Panc1 (cell line): ENCODE results near the gene INMT.

Experiments
- POLR2AphosphoS5 ChIP-seq: IDR thresholded peaks from 2 replicates; pipeline ENCODE4 v1.6.1; 2012; ENCODE audit warnings: mild to moderate bottlenecking, low read depth, low read length, moderate library complexity
- TF ChIP-seq, protein P1 (sequence below): fragments of 450-650 bp; IDR thresholded peaks from 2 replicates; pipeline ENCODE4 v1.5.1; 2017; ENCODE audit warnings: mild to moderate bottlenecking
- TF ChIP-seq, protein P2 (sequence below), 2 experiments: IDR thresholded peaks; 2 replicates each; pipeline ENCODE4 v1.6.1; 2011 to 2012; ENCODE audit warnings: low read depth in 2 of 2, control low read depth in 1 of 2, low read length in 1 of 2, mild to moderate bottlenecking in 1 of 2, moderate library complexity in 1 of 2; ENCODE audit not compliant: insufficient read depth in 1 of 2

DNA sequence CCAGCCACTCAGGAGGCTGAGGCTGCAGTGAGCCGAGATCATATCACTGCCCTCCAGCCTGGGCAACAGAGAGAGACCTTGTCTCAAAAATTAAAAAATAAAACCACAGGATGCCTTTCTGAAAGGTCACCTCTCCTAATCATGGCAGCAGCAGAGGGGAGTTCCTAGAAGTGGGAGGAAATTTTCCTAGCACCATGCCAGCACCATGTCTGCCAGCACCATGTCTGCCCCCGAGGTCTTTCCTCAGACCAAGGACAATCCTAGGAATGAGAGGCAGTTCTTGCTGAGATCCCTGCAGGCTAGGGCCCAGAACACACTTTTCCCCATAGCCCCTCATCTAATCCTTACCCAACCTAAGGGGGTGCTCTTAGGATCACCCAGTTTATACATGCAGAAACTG, 22.3 kb upstream of the INMT start:
- no peak for TF ChIP-seq POLR2AphosphoS5
- TF ChIP-seq, protein P1, sequence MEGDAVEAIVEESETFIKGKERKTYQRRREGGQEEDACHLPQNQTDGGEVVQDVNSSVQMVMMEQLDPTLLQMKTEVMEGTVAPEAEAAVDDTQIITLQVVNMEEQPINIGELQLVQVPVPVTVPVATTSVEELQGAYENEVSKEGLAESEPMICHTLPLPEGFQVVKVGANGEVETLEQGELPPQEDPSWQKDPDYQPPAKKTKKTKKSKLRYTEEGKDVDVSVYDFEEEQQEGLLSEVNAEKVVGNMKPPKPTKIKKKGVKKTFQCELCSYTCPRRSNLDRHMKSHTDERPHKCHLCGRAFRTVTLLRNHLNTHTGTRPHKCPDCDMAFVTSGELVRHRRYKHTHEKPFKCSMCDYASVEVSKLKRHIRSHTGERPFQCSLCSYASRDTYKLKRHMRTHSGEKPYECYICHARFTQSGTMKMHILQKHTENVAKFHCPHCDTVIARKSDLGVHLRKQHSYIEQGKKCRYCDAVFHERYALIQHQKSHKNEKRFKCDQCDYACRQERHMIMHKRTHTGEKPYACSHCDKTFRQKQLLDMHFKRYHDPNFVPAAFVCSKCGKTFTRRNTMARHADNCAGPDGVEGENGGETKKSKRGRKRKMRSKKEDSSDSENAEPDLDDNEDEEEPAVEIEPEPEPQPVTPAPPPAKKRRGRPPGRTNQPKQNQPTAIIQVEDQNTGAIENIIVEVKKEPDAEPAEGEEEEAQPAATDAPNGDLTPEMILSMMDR, result no peak
- TF ChIP-seq, protein P2, sequence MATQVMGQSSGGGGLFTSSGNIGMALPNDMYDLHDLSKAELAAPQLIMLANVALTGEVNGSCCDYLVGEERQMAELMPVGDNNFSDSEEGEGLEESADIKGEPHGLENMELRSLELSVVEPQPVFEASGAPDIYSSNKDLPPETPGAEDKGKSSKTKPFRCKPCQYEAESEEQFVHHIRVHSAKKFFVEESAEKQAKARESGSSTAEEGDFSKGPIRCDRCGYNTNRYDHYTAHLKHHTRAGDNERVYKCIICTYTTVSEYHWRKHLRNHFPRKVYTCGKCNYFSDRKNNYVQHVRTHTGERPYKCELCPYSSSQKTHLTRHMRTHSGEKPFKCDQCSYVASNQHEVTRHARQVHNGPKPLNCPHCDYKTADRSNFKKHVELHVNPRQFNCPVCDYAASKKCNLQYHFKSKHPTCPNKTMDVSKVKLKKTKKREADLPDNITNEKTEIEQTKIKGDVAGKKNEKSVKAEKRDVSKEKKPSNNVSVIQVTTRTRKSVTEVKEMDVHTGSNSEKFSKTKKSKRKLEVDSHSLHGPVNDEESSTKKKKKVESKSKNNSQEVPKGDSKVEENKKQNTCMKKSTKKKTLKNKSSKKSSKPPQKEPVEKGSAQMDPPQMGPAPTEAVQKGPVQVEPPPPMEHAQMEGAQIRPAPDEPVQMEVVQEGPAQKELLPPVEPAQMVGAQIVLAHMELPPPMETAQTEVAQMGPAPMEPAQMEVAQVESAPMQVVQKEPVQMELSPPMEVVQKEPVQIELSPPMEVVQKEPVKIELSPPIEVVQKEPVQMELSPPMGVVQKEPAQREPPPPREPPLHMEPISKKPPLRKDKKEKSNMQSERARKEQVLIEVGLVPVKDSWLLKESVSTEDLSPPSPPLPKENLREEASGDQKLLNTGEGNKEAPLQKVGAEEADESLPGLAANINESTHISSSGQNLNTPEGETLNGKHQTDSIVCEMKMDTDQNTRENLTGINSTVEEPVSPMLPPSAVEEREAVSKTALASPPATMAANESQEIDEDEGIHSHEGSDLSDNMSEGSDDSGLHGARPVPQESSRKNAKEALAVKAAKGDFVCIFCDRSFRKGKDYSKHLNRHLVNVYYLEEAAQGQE (IDR thresholded peaks at IDR 0.05; ENCODE audit: insufficient read depth in 1 of 2, low read depth in 2 of 2, low read length in 1 of 2), result no peak
